HCT116 (cell line): Measurements from ENCODE around the gene MRTFB. TPM values are rescaled to one million over a fixed set of nuclear protein-coding genes. Genes with fewer than 3 reads are reported as not detected.

Source experiments
- ATAC-seq: fragments of 200-7000 bp; cut with Tn5 transposase; 2 replicates; pipeline ENCODE4 v1.9.1; 2020; ENCODE audit warnings: mild to moderate bottlenecking, moderate library complexity
- BruUV-seq: library from RNA; stranded (reverse); fragments of 400-500 nt; replicated peaks from 2 replicates; lab custom pipeline; 2021; lab: Mats Ljungman, UMichigan
- CTCF ChIA-PET: fragments of 300-600 bp; sonication (Branson Sonifier 250); formaldehyde crosslinking; loops from one replicate; lab custom pipeline; 2021; ENCODE audit warnings: antibody characterized with exemption; lab: Charles Lee
- POLR2A ChIA-PET: fragments of 300-600, 350-600 bp; sonication (Branson Sonifier 250); formaldehyde crosslinking; loops from one replicate; lab custom pipeline; 2021; ENCODE audit warnings: antibody characterized with exemption; lab: Charles Lee
- RAD21 ChIA-PET, 2 experiments: fragments of 300-600 bp; sonication (Branson Sonifier 250); formaldehyde crosslinking; loops; one replicate each; lab custom pipeline; 2023; ENCODE audit warnings: low total read pairs in 2 of 2; ENCODE audit not compliant: uncharacterized antibody in 2 of 2, unreplicated experiment in 2 of 2, low non-redundant PET in 1 of 2; lab: Charles Lee
- DNase-seq: peaks from one replicate; pipeline ENCODE4 v3.0.0-alpha.2; 2010; ENCODE audit warnings: low read depth, low spot score
- H2AFZ ChIP-seq: fragments of 200-600 bp; shearing (Covaris generic), sonication (generic); 2 replicates; pipeline ENCODE4 v1.6.1; 2017; ENCODE audit warnings: low read depth, mixed run types, mixed read lengths, antibody characterized with exemption, low read length; ENCODE audit not compliant: poor library complexity, severe bottlenecking
- H3K27ac ChIP-seq: 2 replicates; pipeline ENCODE4 v1.5.1; 2012; ENCODE audit warnings: low read depth, low read length
- H3K27me3 ChIP-seq: fragments of 200-600 bp; sonication (generic); 2 replicates; pipeline ENCODE4 v1.6.1; 2016; ENCODE audit warnings: mixed run types, low read length, mixed read lengths; ENCODE audit not compliant: insufficient read depth
- H3K36me3 ChIP-seq, 2 experiments: fragments of 200-500 bp in 1 of 2; fragments of 200-600 bp in 1 of 2; sonication (Bioruptor generic) in 1 of 2; sonication (generic) in 1 of 2; 2 replicates each; pipeline versions ENCODE4 v1.5.1 to v1.6.1; 2014 to 2016; ENCODE audit warnings: low read length in 2 of 2, inconsistent platforms in 1 of 2, mixed read lengths in 1 of 2, mixed run types in 1 of 2; ENCODE audit not compliant: insufficient read depth in 2 of 2, control insufficient read depth in 1 of 2
- H3K4me1 ChIP-seq, 2 experiments: fragments of 200-600 bp in 1 of 2; sonication (generic) in 1 of 2; 2 replicates each; pipeline versions ENCODE4 v1.5.1 to v1.6.1; 2012 to 2017; ENCODE audit warnings: low read length in 2 of 2, inconsistent platforms in 1 of 2, mild to moderate bottlenecking in 1 of 2, mixed read lengths in 1 of 2, mixed run types in 1 of 2, moderate library complexity in 1 of 2; ENCODE audit not compliant: insufficient read depth in 2 of 2, control insufficient read depth in 1 of 2
- H3K4me2 ChIP-seq: fragments of 200-600 bp; sonication (generic); 2 replicates; pipeline ENCODE4 v1.6.1; 2017; ENCODE audit warnings: mixed run types, low read length, mixed read lengths
- H3K4me3 ChIP-seq, 2 experiments: fragments of 200-600 bp in 1 of 2; sonication (generic) in 1 of 2; replicated peaks in 1 of 2; 2 replicates each; pipeline ENCODE4 v1.5.1; 2011 to 2016; ENCODE audit warnings: low read length in 2 of 2, control low read depth in 1 of 2, low read depth in 1 of 2, mild to moderate bottlenecking in 1 of 2, mixed read lengths in 1 of 2, mixed run types in 1 of 2
- H3K79me2 ChIP-seq: fragments of 200-600 bp; sonication (generic); 2 replicates; pipeline ENCODE4 v1.6.1; 2017; ENCODE audit warnings: mild to moderate bottlenecking, mixed run types, low read length, moderate library complexity, mixed read lengths; ENCODE audit not compliant: insufficient read depth
- H3K9ac ChIP-seq: fragments of 200-600 bp; sonication (generic); 2 replicates; pipeline ENCODE4 v1.6.1; 2016; ENCODE audit warnings: low read length, mixed read lengths
- H3K9me2 ChIP-seq: fragments of 200-600 bp; sonication (generic), shearing (Covaris generic); 2 replicates; pipeline ENCODE4 v1.6.1; 2017; ENCODE audit warnings: mixed run types, mild to moderate bottlenecking, moderate library complexity; ENCODE audit not compliant: insufficient read depth
- H3K9me3 ChIP-seq, 2 experiments: fragments of 200-500 bp in 1 of 2; fragments of 200-600 bp in 1 of 2; sonication (Bioruptor generic) in 1 of 2; sonication (generic) in 1 of 2; 2 replicates each; pipeline ENCODE4 v1.6.1; 2014 to 2017; ENCODE audit warnings: low read length in 2 of 2, mixed read lengths in 2 of 2, inconsistent platforms in 1 of 2, low read depth in 1 of 2, mild to moderate bottlenecking in 1 of 2, mixed run types in 1 of 2, moderate library complexity in 1 of 2; ENCODE audit not compliant: control insufficient read depth in 1 of 2, insufficient read depth in 1 of 2
- H4K20me1 ChIP-seq: fragments of 200-600 bp; sonication (generic), shearing (Covaris generic); 2 replicates; pipeline ENCODE4 v1.6.1; 2017; ENCODE audit warnings: mixed run types, mild to moderate bottlenecking, moderate library complexity; ENCODE audit not compliant: insufficient read depth
- ELF1 ChIP-seq: IDR thresholded peaks from 2 replicates; pipeline ENCODE4 v1.6.1; 2012; ENCODE audit warnings: low read depth, borderline replicate concordance
- EZH2 ChIP-seq: fragments of 200-600 bp; sonication (generic); IDR thresholded peaks from 2 replicates; pipeline ENCODE4 v1.6.1; 2017; ENCODE audit warnings: antibody characterized with exemption, mixed run types
- REST ChIP-seq: IDR thresholded peaks from 2 replicates; pipeline ENCODE4 v1.6.1; 2012; ENCODE audit warnings: low read depth
- SIN3A ChIP-seq: IDR thresholded peaks from 2 replicates; pipeline ENCODE4 v1.6.1; 2012; ENCODE audit warnings: low read depth
- SRF ChIP-seq: IDR thresholded peaks from 2 replicates; pipeline ENCODE4 v1.6.1; 2012; ENCODE audit warnings: low read depth
- TCF7L2 ChIP-seq: IDR thresholded peaks from 2 replicates; pipeline ENCODE4 v1.7.0; 2011; ENCODE audit warnings: borderline replicate concordance, inconsistent platforms; ENCODE audit not compliant: insufficient read depth, insufficient read length; ENCODE audit errors: extremely low read depth
- ZBTB33 ChIP-seq: IDR thresholded peaks from 2 replicates; pipeline ENCODE4 v1.6.1; 2011; ENCODE audit warnings: mild to moderate bottlenecking, low read length, moderate library complexity; ENCODE audit not compliant: insufficient replicate concordance; ENCODE audit errors: extremely low read depth
- ZFX ChIP-seq: fragments of 450-650 bp; IDR thresholded peaks from 2 replicates; pipeline ENCODE4 v1.6.1; 2017
- intact Hi-C: fragments of 100-400 bp; cut with micrococcal nuclease; formaldehyde crosslinking; loops from 2 replicates; pipeline ENCODE4 v1.10.0; 2022
- total RNA-seq: library from RNA; stranded (reverse); gene quantifications from one replicate; pipeline ENCODE4 v1.2.1, GENCODE V29; 2021; ENCODE audit not compliant: unreplicated experiment

Gene MRTFB
- total RNA-seq, 1 experiment from 2014 or later: 39.0 TPM

- TF ChIP-seq REST (no peak), SRF (no peak)
- TF ChIP-seq, all 23 proteins: peak for 0
Observed at GRCh38 chr16:14268073-14268472, 197.0 kb downstream of the MRTFB start (continued).

- DNase-seq: no peak
- TF ChIP-seq ELF1 (no peak), EZH2 (no peak), ZFX (no peak), TCF7L2 (no peak), SIN3A (no peak), ZBTB33 (no peak)
- H3K27ac ChIP-seq: no peak overlapping the region
- H3K4me1 ChIP-seq: no peaks in the 10 kb centered on the region
- no peaks in the 10 kb centered on the region for H3K9me3 ChIP-seq
- ChIA-PET RAD21 (no interaction called here), POLR2A (no interaction called here), CTCF (no interaction called here)
- ATAC-seq: no peak
- H2AFZ ChIP-seq: no peak overlapping the region
- no peaks in the 10 kb centered on the region for H3K79me2 ChIP-seq
- no TSS peak for BruUV-seq
- H4K20me1 ChIP-seq: no peaks in the 10 kb centered on the region
- no peaks in the 10 kb centered on the region for H3K36me3 ChIP-seq
- intact Hi-C loops: no loop called here
- H3K9me2 ChIP-seq: no peaks in the 10 kb centered on the region
- H3K4me3 ChIP-seq: no peak overlapping the region
- H3K4me2 ChIP-seq: no peak overlapping the region
- no peaks in the 10 kb centered on the region for H3K27me3 ChIP-seq
- H3K9ac ChIP-seq: no peak overlapping the region
Observed at GRCh38 chr16:14275934-14276333, 204.8 kb downstream of the MRTFB start.
